HepG2 (cell line): Measurements from ENCODE around the gene PFKFB4. TPM values are rescaled to one million over a fixed set of nuclear protein-coding genes. Genes with fewer than 3 reads are reported as not detected.
A peak's percentile ranks its signal among the peaks of the same experiment; 100 is the strongest.

ENCODE experiments used
- ATAC-seq: fragments of 200-7000 bp; cut with Tn5 transposase; 3 replicates; pipeline ENCODE4 v1.9.1; 2020; ENCODE audit warnings: mild to moderate bottlenecking, moderate library complexity
- Bru-seq: library from RNA; stranded (reverse); fragments of 400-500 nt; gene quantifications from one replicate; lab custom pipeline; 2021; lab: Mats Ljungman, UMichigan
- BruChase-seq, 2 experiments: library from RNA; stranded (reverse); fragments of 400-500 nt; gene quantifications; one replicate each; lab custom pipeline; 2021; lab: Mats Ljungman, UMichigan
- BruUV-seq: library from RNA; stranded (reverse); fragments of 400-500 nt; replicated peaks from 2 replicates; lab custom pipeline; 2021; lab: Mats Ljungman, UMichigan
- CTCF ChIA-PET: fragments of 300-600 bp; formaldehyde crosslinking; extraction: SDS; loops from one replicate; lab custom pipeline; 2021; ENCODE audit warnings: low total read pairs, inconsistent platforms, low intra/inter-chr PET ratio; lab: Yijun Ruan, JAX
- POLR2A ChIA-PET: fragments of 350-600 bp; sonication (Branson Sonifier 250); formaldehyde crosslinking; loops from one replicate; lab custom pipeline; 2020; ENCODE audit warnings: antibody characterized with exemption, inconsistent platforms; lab: Yijun Ruan, JAX
- DNase-seq: peaks from one replicate; pipeline ENCODE4 v3.0.0-alpha.2; 2015; ENCODE audit warnings: low spot score
- FAIRE-seq: peaks from 3 replicates; lab custom pipeline; 2011; peaks lifted over from hg19 to GRCh38; lab: Jason Lieb, UNC
- H2AFZ ChIP-seq: one replicate; pipeline ENCODE4 v1.6.1; 2011; ENCODE audit warnings: low read length, inconsistent platforms
- H3K27ac ChIP-seq: fragments of 300-600 bp; 3 replicates; pipeline ENCODE4 v1.8.0; 2011; ENCODE audit warnings: mixed run types, mild to moderate bottlenecking, mixed read lengths, low read length, inconsistent platforms; ENCODE audit not compliant: insufficient read depth; ENCODE audit errors: extremely low read length
- H3K27me3 ChIP-seq, 2 experiments: fragments of 200-600 bp in 1 of 2; 2 replicates in 1 of 2; 3 replicates in 1 of 2; pipeline versions ENCODE4 v1.6.0 to v1.8.0; 2011; ENCODE audit warnings: low read length in 2 of 2, mild to moderate bottlenecking in 2 of 2, moderate library complexity in 2 of 2, inconsistent platforms in 1 of 2; ENCODE audit not compliant: insufficient read depth in 2 of 2, control insufficient read depth in 1 of 2
- H3K36me3 ChIP-seq, 2 experiments: fragments of 200-600 bp in 1 of 2; replicated peaks in 1 of 2; 2 replicates in 1 of 2; 3 replicates in 1 of 2; pipeline versions ENCODE4 v1.5.1 to v1.8.0; 2011; ENCODE audit warnings: low read length in 2 of 2, inconsistent platforms in 1 of 2; ENCODE audit not compliant: insufficient read depth in 2 of 2, control insufficient read depth in 1 of 2
- H3K4me1 ChIP-seq: 2 replicates; pipeline ENCODE4 v1.5.1; 2012; ENCODE audit warnings: low read length, inconsistent platforms; ENCODE audit not compliant: insufficient read depth
- H3K4me2 ChIP-seq: 2 replicates; pipeline ENCODE4 v1.6.0; 2011; ENCODE audit warnings: low read depth, low read length, inconsistent platforms
- H3K4me3 ChIP-seq, 3 experiments: fragments of 200-600 bp in 1 of 3; sonication (generic), shearing (Covaris generic) in 1 of 3; replicated peaks in 1 of 3; 2 replicates each; pipeline ENCODE4 v1.5.1; 2011 to 2016; ENCODE audit warnings: low read length in 3 of 3, inconsistent platforms in 2 of 3, low read depth in 2 of 3, mild to moderate bottlenecking in 2 of 3, control low read depth in 1 of 3, mixed read lengths in 1 of 3; ENCODE audit not compliant: insufficient read depth in 1 of 3
- H3K79me2 ChIP-seq: one replicate; pipeline ENCODE4 v1.6.1; 2011; ENCODE audit warnings: low read length, inconsistent platforms; ENCODE audit not compliant: insufficient read depth
- H3K9ac ChIP-seq: 2 replicates; pipeline ENCODE4 v1.6.0; 2011; ENCODE audit warnings: mild to moderate bottlenecking, low read depth, low read length, inconsistent platforms; ENCODE audit not compliant: insufficient read depth
- H3K9me3 ChIP-seq: 2 replicates; pipeline ENCODE4 v1.5.1; 2012; ENCODE audit warnings: mild to moderate bottlenecking, low read length
- H4K20me1 ChIP-seq: 2 replicates; pipeline ENCODE4 v1.6.0; 2011; ENCODE audit warnings: inconsistent platforms, mild to moderate bottlenecking, low read length, moderate library complexity; ENCODE audit not compliant: insufficient read depth
- KLF12 ChIP-seq: sonication (generic); formaldehyde crosslinking; IDR thresholded peaks from 2 replicates; pipeline ENCODE4 v1.4.0; 2020; ENCODE audit warnings: missing genetic modification reagents, borderline replicate concordance
- ZNF407 ChIP-seq: sonication (generic); formaldehyde crosslinking; IDR thresholded peaks from one replicate; pipeline ENCODE4 v1.5.1; 2020; ENCODE audit warnings: mild to moderate bottlenecking, missing genetic modification reagents; ENCODE audit errors: not compliant biosample characterization
- ZSCAN22 ChIP-seq: sonication (generic); formaldehyde crosslinking; IDR thresholded peaks from 2 replicates; pipeline ENCODE4 v1.4.0; 2020; ENCODE audit warnings: mild to moderate bottlenecking, missing genetic modification reagents
- WGBS: methylation state at CpG from one replicate; pipeline ENCODE4 v1.1.6; 2017; ENCODE audit warnings: low lambda C conversion rate; 5-methylcytosine and 5-hydroxymethylcytosine counted together
- in situ Hi-C: cut with HindIII; loops from 2 replicates; pipeline ENCODE4 v1.10.0; 2017; ENCODE audit warnings: low pct_unique_long_range_greater_than_20kb; ENCODE audit not compliant: extremely low pct_ligation_motif_present
- intact Hi-C: fragments of 100-400 bp; cut with micrococcal nuclease; formaldehyde crosslinking; loops from one replicate; pipeline ENCODE4 v1.10.0; 2022; ENCODE audit not compliant: unreplicated experiment
- long read RNA-seq, 2 experiments: library from RNA in 1 of 2; library from polyadenylated mRNA in 1 of 2; stranded (forward) in 1 of 2; unstranded in 1 of 2; transcript quantifications; one replicate each; pipeline ENCODE4 v2.0.0, GENCODE V29; 2019 to 2022
- polyA minus RNA-seq, 3 experiments: library from RNA; depleted of rRNA, polyadenylated mRNA; stranded (reverse); fragments of >200 nt; gene quantifications; 2 replicates each; pipeline ENCODE4 v1.2.3, GENCODE V29; 2011; ENCODE audit warnings: low replicate concordance in 1 of 3
- polyA plus RNA-seq, 8 experiments: library from polyadenylated mRNA; depleted of rRNA in 3 of 8; stranded (reverse) in 7 of 8; unstranded in 1 of 8; fragments of >200 nt; fragmentation: Illumina TruSeq in 4 of 8; extraction: Trizol in 4 of 8; gene quantifications; 2 replicates each; pipeline versions ENCODE4 v1.2.1 to v1.2.3, GENCODE V29; 2011 to 2016; ENCODE audit warnings: low read depth in 4 of 8, missing spikeins in 1 of 8, mixed read lengths in 1 of 8; ENCODE audit not compliant: insufficient read depth in 1 of 8
- total RNA-seq, 5 experiments: library from RNA; depleted of rRNA; stranded (reverse); fragments of >200 nt; fragmentation: Illumina TruSeq; extraction: Trizol; gene quantifications; 2 replicates each; pipeline ENCODE4 v1.2.3, GENCODE V29; 2016; ENCODE audit warnings: low read depth in 1 of 5
- TF ChIP-seq, protein P1 (sequence below): IDR thresholded peaks from 2 replicates; pipeline ENCODE4 v1.6.1; 2018; ENCODE audit warnings: missing genetic modification reagents

Gene PFKFB4
- total RNA-seq (2016; rRNA removed; fragmentation: Illumina TruSeq; extraction: Trizol) = 6.4 and 7.1 TPM in 2 replicates
- 2.1 and 2.6 TPM in 2 replicates for total RNA-seq (2016; cell fraction: cytosol; rRNA removed; fragmentation: Illumina TruSeq; extraction: Trizol; ENCODE audit: low read depth)
- 6.7 and 7.5 TPM in 2 replicates for total RNA-seq (2016; cell fraction: insoluble cytoplasmic fraction; rRNA removed; fragmentation: Illumina TruSeq; extraction: Trizol)
- 3.4 and 3.7 TPM in 2 replicates for total RNA-seq (2016; cell fraction: membrane; rRNA removed; fragmentation: Illumina TruSeq; extraction: Trizol)
- total RNA-seq (2016; cell fraction: nucleus; rRNA removed; fragmentation: Illumina TruSeq; extraction: Trizol) = 5.4 and 8.1 TPM in 2 replicates
- 103 and 122 TPM in 2 replicates for polyA plus RNA-seq (2011; rRNA removed)
- polyA plus RNA-seq (2011; cell fraction: cytosol; rRNA removed) = 80.3 and 95.3 TPM in 2 replicates
- 274 and 322 TPM in 2 replicates for polyA plus RNA-seq (2011; cell fraction: nucleus; rRNA removed)
- 46.3 and 53.1 TPM in 2 replicates for polyA plus RNA-seq (2012)
- 0.64 and 0.77 TPM in 2 replicates for polyA plus RNA-seq (2016; cell fraction: cytosol; fragmentation: Illumina TruSeq; extraction: Trizol; ENCODE audit: low read depth)
- 4.4 and 4.7 TPM in 2 replicates for polyA plus RNA-seq (2016; cell fraction: insoluble cytoplasmic fraction; fragmentation: Illumina TruSeq; extraction: Trizol; ENCODE audit: low read depth)
- polyA plus RNA-seq (2016; cell fraction: membrane; fragmentation: Illumina TruSeq; extraction: Trizol; ENCODE audit: low read depth) = 1.8 and 2.0 TPM in 2 replicates
- polyA plus RNA-seq (2016; cell fraction: nucleus; fragmentation: Illumina TruSeq; extraction: Trizol; ENCODE audit: insufficient read depth, low read depth) = 11.6 and 13.1 TPM in 2 replicates
- polyA minus RNA-seq (2011; rRNA and poly(A)+ RNA removed; ENCODE audit: low replicate concordance) = 5.2 and 195 TPM in 2 replicates
- 52.8 and 55.0 TPM in 2 replicates for polyA minus RNA-seq (2011; cell fraction: cytosol; rRNA and poly(A)+ RNA removed)
- polyA minus RNA-seq (2011; cell fraction: nucleus; rRNA and poly(A)+ RNA removed) = 111 and 115 TPM in 2 replicates
- percentile 50 among the genes with signal in this experiment for Bru-seq, nascent RNA
- percentile 50 among the genes with signal in this experiment for BruChase-seq, experiment 1, labeled RNA remaining after a 6-hour chase
- BruChase-seq, experiment 2, labeled RNA remaining after a 2-hour chase = percentile 55 among the genes with signal in this experiment
- long read RNA-seq, experiment 1, transcript PFKFB4-201 (14 exons, 3,586 nt) = major isoform, 9 of 27 reads
- long read RNA-seq, experiment 1, partial matches to known transcripts = 3 of 27 reads
- long read RNA-seq, experiment 1, other reads (novel, unspliced or antisense) = 14 of 27 reads
- long read RNA-seq, experiment 2, partial matches to known transcripts = 1 of 11 reads
- long read RNA-seq, experiment 2, other reads (novel, unspliced or antisense) = 7 of 11 reads

DNA sequence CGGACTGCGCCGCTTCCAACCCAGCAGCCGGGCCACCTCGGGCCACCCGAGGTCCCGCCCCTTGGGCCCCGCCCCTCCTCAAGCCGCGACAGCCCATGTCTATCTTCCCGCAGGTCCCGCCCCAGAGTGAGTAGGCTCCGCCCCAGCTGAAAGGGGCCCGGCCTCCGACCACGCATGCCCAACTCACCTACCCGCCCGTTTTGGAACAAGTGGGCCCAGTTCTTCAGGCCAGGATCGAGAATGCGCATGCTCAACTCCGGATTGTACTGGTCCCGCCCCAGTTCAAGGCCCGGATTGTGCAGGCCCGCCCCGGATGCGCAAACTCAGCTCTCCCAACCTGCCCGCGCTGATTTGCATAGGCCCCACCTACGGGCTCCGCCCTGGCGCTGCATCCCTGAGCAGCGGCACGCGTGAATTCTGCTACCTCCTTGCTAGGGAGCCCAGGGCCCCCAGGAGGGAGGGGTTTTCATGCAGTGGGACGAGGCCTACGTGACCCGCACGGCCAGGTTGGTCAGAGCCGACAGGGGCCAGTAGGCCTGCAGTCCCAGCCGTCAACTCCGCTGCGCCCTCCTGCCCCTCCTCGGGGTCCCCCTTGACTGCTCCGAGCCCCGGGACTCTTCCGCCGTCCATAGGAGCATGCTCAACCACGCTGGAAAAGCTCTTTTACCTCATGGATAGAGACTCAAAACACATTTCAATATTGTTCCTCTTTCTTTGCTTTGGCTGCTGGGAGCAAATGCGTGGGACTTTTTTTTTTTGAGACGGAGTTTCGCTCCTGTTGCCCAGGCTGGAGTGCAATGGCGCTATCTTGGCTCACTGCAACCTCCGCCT lies at the start of gene PFKFB4:
Gene PFKFB4, minus strand, starts transcription at position 8 of the 831 bp plus-strand sequence. CDS start 26 bp downstream, outside the sequence.
- Histone ChIP-seq H4K20me1 (peaks cover 25% of the 10 kb centered on the region), H3K4me1 (peaks cover 88% of the 10 kb centered on the region), H3K27ac (peak within 1 kb of the TSS; percentile 77), H3K9me3 (no peaks in the 10 kb centered on the region), H3K4me3 (peak within 1 kb of the TSS; percentile 76 to 98 (median 92)), H3K36me3 (peaks cover 10 to 23% of the 10 kb centered on the region in 2 experiments; a peak in 4 of 5 replicates), H3K9ac (peak within 1 kb of the TSS; percentile 82), H2AFZ (no peak within 1 kb of the TSS), H3K79me2 (peaks cover 46% of the 10 kb centered on the region), H3K27me3 (no peaks in the 10 kb centered on the region; a peak in 1 of 5 replicates), H3K4me2 (peak within 1 kb of the TSS; percentile 86)
- intact Hi-C loops = loop anchor here (2.0 to 5.0 kb wide), 3 partner anchors 65 to 84 kb away; partner anchors contain the start of genes SLC26A6 and TMEM89
- FAIRE-seq = peak; percentile 87
- peak; percentile 79 for ATAC-seq
- WGBS = 2% methylated on average over 19 of the region's 53 CpGs
- ChIA-PET CTCF (no interaction called here), POLR2A (interaction anchor here (0.7 to 3.3 kb wide), 20 partner anchors 16 to 450 kb away, joined by 3 to 29 read pairs (median 4); partner anchors contain the start of genes ATRIP, CCDC51, CELSR3 and IP6K2)
- no TSS peak for BruUV-seq
- DNase-seq = peak; percentile 98
- in situ Hi-C loops = loop anchor here (5.0 kb wide), 1 partner anchor 90 kb away; a partner anchor contains a TSS
- no peak for TF ChIP-seq ZNF407 (CRISPR knock-in tag)
- no peak for TF ChIP-seq ZSCAN22 (CRISPR knock-in tag)
- TF ChIP-seq, protein P1, sequence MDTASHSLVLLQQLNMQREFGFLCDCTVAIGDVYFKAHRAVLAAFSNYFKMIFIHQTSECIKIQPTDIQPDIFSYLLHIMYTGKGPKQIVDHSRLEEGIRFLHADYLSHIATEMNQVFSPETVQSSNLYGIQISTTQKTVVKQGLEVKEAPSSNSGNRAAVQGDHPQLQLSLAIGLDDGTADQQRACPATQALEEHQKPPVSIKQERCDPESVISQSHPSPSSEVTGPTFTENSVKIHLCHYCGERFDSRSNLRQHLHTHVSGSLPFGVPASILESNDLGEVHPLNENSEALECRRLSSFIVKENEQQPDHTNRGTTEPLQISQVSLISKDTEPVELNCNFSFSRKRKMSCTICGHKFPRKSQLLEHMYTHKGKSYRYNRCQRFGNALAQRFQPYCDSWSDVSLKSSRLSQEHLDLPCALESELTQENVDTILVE (CRISPR knock-in tag) = peak; percentile 79
- TF ChIP-seq KLF12 (CRISPR knock-in tag) = no peak
